HepG2 (cell line): Measurements from ENCODE around the gene TASP1.

ENCODE experiments used
- ZNF792 ChIP-seq: IDR thresholded peaks from 2 replicates; pipeline ENCODE4 v1.6.1; 2016
- TF ChIP-seq, protein P1 (sequence below): sonication (generic); formaldehyde crosslinking; IDR thresholded peaks from 2 replicates; pipeline ENCODE4 v1.5.1; 2020; ENCODE audit warnings: mild to moderate bottlenecking, missing genetic modification reagents, borderline replicate concordance
- TF ChIP-seq, protein P2 (sequence below), 2 experiments: IDR thresholded peaks; 2 replicates each; pipeline ENCODE4 v1.6.1; 2011 to 2012; ENCODE audit warnings: low read length in 2 of 2, borderline replicate concordance in 1 of 2, low read depth in 1 of 2, mild to moderate bottlenecking in 1 of 2, moderate library complexity in 1 of 2

DNA sequence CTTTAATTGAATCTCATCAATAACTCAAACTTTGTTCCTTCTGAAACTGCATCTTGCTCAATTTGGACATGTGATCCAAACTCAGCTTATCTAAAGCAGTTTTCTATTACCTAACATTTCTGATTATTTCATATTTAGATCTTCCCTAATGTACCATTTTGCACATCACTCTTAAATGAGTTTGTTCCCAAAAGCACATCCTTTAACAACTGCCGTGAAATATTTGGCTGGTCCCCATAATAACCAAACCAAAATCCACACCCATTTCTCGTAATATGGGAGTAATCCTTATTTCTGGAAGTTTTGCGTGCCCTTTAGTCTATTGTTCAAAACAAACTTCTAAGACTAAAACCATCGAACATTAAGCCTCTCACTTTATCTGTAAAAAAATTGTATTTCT is 94.9 kb downstream of the TASP1 start:
- TF ChIP-seq ZNF792 (CRISPR knock-in tag), result no peak
- TF ChIP-seq, protein P1, sequence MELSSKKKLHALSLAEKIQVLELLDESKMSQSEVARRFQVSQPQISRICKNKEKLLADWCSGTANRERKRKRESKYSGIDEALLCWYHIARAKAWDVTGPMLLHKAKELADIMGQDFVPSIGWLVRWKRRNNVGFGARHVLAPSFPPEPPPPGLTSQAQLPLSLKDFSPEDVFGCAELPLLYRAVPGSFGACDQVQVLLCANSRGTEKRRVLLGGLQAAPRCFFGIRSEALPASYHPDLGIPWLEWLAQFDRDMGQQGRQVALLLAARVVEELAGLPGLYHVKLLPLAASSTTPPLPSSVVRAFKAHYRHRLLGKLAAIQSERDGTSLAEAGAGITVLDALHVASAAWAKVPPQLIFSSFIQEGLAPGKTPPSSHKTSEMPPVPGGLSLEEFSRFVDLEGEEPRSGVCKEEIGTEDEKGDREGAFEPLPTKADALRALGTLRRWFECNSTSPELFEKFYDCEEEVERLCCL (CRISPR knock-in tag), result no peak
- TF ChIP-seq, protein P2, sequence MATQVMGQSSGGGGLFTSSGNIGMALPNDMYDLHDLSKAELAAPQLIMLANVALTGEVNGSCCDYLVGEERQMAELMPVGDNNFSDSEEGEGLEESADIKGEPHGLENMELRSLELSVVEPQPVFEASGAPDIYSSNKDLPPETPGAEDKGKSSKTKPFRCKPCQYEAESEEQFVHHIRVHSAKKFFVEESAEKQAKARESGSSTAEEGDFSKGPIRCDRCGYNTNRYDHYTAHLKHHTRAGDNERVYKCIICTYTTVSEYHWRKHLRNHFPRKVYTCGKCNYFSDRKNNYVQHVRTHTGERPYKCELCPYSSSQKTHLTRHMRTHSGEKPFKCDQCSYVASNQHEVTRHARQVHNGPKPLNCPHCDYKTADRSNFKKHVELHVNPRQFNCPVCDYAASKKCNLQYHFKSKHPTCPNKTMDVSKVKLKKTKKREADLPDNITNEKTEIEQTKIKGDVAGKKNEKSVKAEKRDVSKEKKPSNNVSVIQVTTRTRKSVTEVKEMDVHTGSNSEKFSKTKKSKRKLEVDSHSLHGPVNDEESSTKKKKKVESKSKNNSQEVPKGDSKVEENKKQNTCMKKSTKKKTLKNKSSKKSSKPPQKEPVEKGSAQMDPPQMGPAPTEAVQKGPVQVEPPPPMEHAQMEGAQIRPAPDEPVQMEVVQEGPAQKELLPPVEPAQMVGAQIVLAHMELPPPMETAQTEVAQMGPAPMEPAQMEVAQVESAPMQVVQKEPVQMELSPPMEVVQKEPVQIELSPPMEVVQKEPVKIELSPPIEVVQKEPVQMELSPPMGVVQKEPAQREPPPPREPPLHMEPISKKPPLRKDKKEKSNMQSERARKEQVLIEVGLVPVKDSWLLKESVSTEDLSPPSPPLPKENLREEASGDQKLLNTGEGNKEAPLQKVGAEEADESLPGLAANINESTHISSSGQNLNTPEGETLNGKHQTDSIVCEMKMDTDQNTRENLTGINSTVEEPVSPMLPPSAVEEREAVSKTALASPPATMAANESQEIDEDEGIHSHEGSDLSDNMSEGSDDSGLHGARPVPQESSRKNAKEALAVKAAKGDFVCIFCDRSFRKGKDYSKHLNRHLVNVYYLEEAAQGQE (IDR thresholded peaks at IDR 0.05; ENCODE audit: borderline replicate concordance in 1 of 2, low read depth in 1 of 2, low read length in 2 of 2), result no peak
